Measurements from ENCODE around the gene NKX2-1. TPM values are rescaled to one million over a fixed set of nuclear protein-coding genes. Genes with fewer than 3 reads are reported as not detected.

The NKX2-1 gene
- polyA plus RNA-seq, 1 donor (not counting 4 experiments of a cell fraction or from before 2014, with no cell fraction given) = not detected

GRCh38 chr14:36474593-36474992 is 45.4 kb downstream of the NKX2-1 start:
- no peaks in the 10 kb centered on the region for H3K9me3 ChIP-seq (ENCODE audit: control insufficient read depth, low read depth, low read length)
- no peaks in the 10 kb centered on the region for H3K36me3 ChIP-seq (ENCODE audit: control insufficient read depth in 2 of 2, extremely low read depth in 1 of 2, insufficient read depth in 2 of 2, low read length in 2 of 2)
- TF ChIP-seq, protein P1, sequence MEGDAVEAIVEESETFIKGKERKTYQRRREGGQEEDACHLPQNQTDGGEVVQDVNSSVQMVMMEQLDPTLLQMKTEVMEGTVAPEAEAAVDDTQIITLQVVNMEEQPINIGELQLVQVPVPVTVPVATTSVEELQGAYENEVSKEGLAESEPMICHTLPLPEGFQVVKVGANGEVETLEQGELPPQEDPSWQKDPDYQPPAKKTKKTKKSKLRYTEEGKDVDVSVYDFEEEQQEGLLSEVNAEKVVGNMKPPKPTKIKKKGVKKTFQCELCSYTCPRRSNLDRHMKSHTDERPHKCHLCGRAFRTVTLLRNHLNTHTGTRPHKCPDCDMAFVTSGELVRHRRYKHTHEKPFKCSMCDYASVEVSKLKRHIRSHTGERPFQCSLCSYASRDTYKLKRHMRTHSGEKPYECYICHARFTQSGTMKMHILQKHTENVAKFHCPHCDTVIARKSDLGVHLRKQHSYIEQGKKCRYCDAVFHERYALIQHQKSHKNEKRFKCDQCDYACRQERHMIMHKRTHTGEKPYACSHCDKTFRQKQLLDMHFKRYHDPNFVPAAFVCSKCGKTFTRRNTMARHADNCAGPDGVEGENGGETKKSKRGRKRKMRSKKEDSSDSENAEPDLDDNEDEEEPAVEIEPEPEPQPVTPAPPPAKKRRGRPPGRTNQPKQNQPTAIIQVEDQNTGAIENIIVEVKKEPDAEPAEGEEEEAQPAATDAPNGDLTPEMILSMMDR (optimal IDR thresholded peaks at IDR 0.05 in 1 of 3, IDR thresholded peaks at IDR 0.05 in 1 of 3, conservative IDR thresholded peaks at IDR 0.05 in 1 of 3; ENCODE audit: extremely low read depth in 1 of 3, insufficient read depth in 2 of 3, low read length in 3 of 3) = no peak
- no peak for TF ChIP-seq EZH2 (IDR thresholded peaks at IDR 0.05; ENCODE audit: low read length)
- H4K20me1 ChIP-seq (ENCODE audit: control insufficient read depth, extremely low read depth, insufficient read depth, low read length) = no peaks in the 10 kb centered on the region
- DNase-seq (ENCODE audit: low read depth, low spot score) = no peak
- H3K27me3 ChIP-seq (ENCODE audit: control insufficient read depth, extremely low read depth, insufficient read depth, low read length) = no peaks in the 10 kb centered on the region
- H3K79me2 ChIP-seq (ENCODE audit: control insufficient read depth, insufficient read depth, low read length) = no peaks in the 10 kb centered on the region
- no peak overlapping the region for H3K9ac ChIP-seq (ENCODE audit: control insufficient read depth, extremely low read depth, insufficient read depth, low read length)
- no peak overlapping the region for H3K4me2 ChIP-seq (ENCODE audit: control insufficient read depth, extremely low read depth, insufficient read depth, low read depth, low read length)
- peaks cover 7% of the 10 kb centered on the region for H3K4me1 ChIP-seq (ENCODE audit: control insufficient read depth, extremely low read depth, insufficient read depth, low read length)
- H2AFZ ChIP-seq (ENCODE audit: control insufficient read depth, low read length) = no peak overlapping the region
- no peak overlapping the region for H3K27ac ChIP-seq (ENCODE audit: control insufficient read depth, insufficient read depth, low read length)
- H3K9me1 ChIP-seq (ENCODE audit: control insufficient read depth, extremely low read depth, insufficient read depth, low read length) = no peaks in the 10 kb centered on the region
- FAIRE-seq = no peak
- dilution Hi-C loops (cut with MboI; ENCODE audit: extremely low pct_ligation_motif_present, low sequenced_read_pairs) = no loop called here
- H3K4me3 ChIP-seq (ENCODE audit: control insufficient read depth in 2 of 3, extremely low read depth in 1 of 3, insufficient read depth in 2 of 3, low read depth in 1 of 3, low read length in 3 of 3) = no peak overlapping the region

DNA sequence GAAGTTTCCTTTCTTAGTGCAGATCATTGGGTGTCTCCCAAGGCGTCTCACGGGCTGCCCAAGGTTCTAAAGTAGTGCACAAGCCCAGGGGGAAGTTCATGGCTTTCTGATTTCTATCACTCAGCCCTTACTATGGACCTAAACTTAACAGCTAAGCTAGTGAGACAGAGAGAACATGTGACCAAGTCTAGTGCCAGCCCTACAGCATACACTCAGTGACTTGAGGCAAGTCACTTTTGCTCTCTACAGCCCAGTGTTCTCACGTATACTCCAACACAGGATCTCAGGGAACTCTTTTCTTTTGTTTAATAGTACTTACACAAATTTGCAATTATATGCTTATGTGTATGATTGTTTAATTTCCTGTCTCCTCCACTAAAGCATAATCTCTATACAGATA is 48.6 kb downstream of the NKX2-1 start:
- Histone ChIP-seq H3K4me3 (ENCODE audit: control insufficient read depth in 2 of 3, extremely low read depth in 1 of 3, insufficient read depth in 2 of 3, low read depth in 1 of 3, low read length in 3 of 3) (no peak overlapping the region), H3K4me1 (ENCODE audit: control insufficient read depth, extremely low read depth, insufficient read depth, low read length) (no peaks in the 10 kb centered on the region), H3K27me3 (ENCODE audit: control insufficient read depth, extremely low read depth, insufficient read depth, low read length) (no peaks in the 10 kb centered on the region), H3K9ac (ENCODE audit: control insufficient read depth, extremely low read depth, insufficient read depth, low read length) (no peak overlapping the region), H4K20me1 (ENCODE audit: control insufficient read depth, extremely low read depth, insufficient read depth, low read length) (no peaks in the 10 kb centered on the region), H3K4me2 (ENCODE audit: control insufficient read depth, extremely low read depth, insufficient read depth, low read depth, low read length) (no peak overlapping the region), H3K27ac (ENCODE audit: control insufficient read depth, insufficient read depth, low read length) (no peak overlapping the region), H3K79me2 (ENCODE audit: control insufficient read depth, insufficient read depth, low read length) (no peaks in the 10 kb centered on the region), H3K9me3 (ENCODE audit: control insufficient read depth, low read depth, low read length) (no peaks in the 10 kb centered on the region), H3K9me1 (ENCODE audit: control insufficient read depth, extremely low read depth, insufficient read depth, low read length) (no peaks in the 10 kb centered on the region), H3K36me3 (ENCODE audit: control insufficient read depth in 2 of 2, extremely low read depth in 1 of 2, insufficient read depth in 2 of 2, low read length in 2 of 2) (no peaks in the 10 kb centered on the region), H2AFZ (ENCODE audit: control insufficient read depth, low read length) (no peak overlapping the region)
- no peak for TF ChIP-seq EZH2 (IDR thresholded peaks at IDR 0.05; ENCODE audit: low read length)
- TF ChIP-seq, protein P1 (optimal IDR thresholded peaks at IDR 0.05 in 1 of 3, IDR thresholded peaks at IDR 0.05 in 1 of 3, conservative IDR thresholded peaks at IDR 0.05 in 1 of 3; ENCODE audit: extremely low read depth in 1 of 3, insufficient read depth in 2 of 3, low read length in 3 of 3) = no peak
- FAIRE-seq (no peak), DNase-seq (ENCODE audit: low read depth, low spot score) (no peak)
- dilution Hi-C loops (cut with MboI; ENCODE audit: extremely low pct_ligation_motif_present, low sequenced_read_pairs) = no loop called here
